Muscle of arm (tissue), 14 donors: Measurements from ENCODE around the gene PCDHGB4. TPM values are rescaled to one million over a fixed set of nuclear protein-coding genes. Genes with fewer than 3 reads are reported as not detected.
"Not testable (repeated sequence)": the region's sequence is repeated elsewhere in the genome, so short reads cannot be mapped to it uniquely, and the experiment has no call there.

Source experiments
- DNase-seq: peaks from one replicate; pipeline ENCODE4 v3.0.0-alpha.2; 2013
- long read RNA-seq, 11 donors: transcript quantifications; one replicate each; lab custom pipeline, GENCODE V29; 2026
- polyA plus RNA-seq, 12 donors: library from polyadenylated mRNA; unstranded; fragments of 120-200 nt; gene quantifications; one replicate each; pipeline ENCODE4 v1.2.1, GENCODE V29; 2013; ENCODE audit not compliant: insufficient read length in 12 of 12

The PCDHGB4 gene
- polyA plus RNA-seq = 1 to 10 TPM in 11 of 12 donors, not detected in 1; 1.9 to 3.5 (median 2.3) TPM
- long read RNA-seq, donor 1, full-length matches to known transcripts = 2 of 2 reads
- long read RNA-seq, donor 1, partial matches to known transcripts = 0 of 2 reads
- long read RNA-seq, donor 1, other reads (novel, unspliced or antisense) = 0 of 2 reads
- long read RNA-seq, donor 2 = 0 reads
- long read RNA-seq, donor 3 = 0 reads
- long read RNA-seq, donor 4 = 0 reads
- long read RNA-seq, donor 5 = 0 reads
- long read RNA-seq, donor 6, full-length matches to known transcripts = 1 of 1 reads
- long read RNA-seq, donor 6, partial matches to known transcripts = 0 of 1 reads
- long read RNA-seq, donor 6, other reads (novel, unspliced or antisense) = 0 of 1 reads
- long read RNA-seq, donor 7, full-length matches to known transcripts = 1 of 1 reads
- long read RNA-seq, donor 7, partial matches to known transcripts = 0 of 1 reads
- long read RNA-seq, donor 7, other reads (novel, unspliced or antisense) = 0 of 1 reads
- long read RNA-seq, donor 8, full-length matches to known transcripts = 3 of 3 reads
- long read RNA-seq, donor 8, partial matches to known transcripts = 0 of 3 reads
- long read RNA-seq, donor 8, other reads (novel, unspliced or antisense) = 0 of 3 reads
- long read RNA-seq, donor 9, full-length matches to known transcripts = 1 of 1 reads
- long read RNA-seq, donor 9, partial matches to known transcripts = 0 of 1 reads
- long read RNA-seq, donor 9, other reads (novel, unspliced or antisense) = 0 of 1 reads
- long read RNA-seq, donor 10 = 0 reads
- long read RNA-seq, donor 11, full-length matches to known transcripts = 1 of 1 reads
- long read RNA-seq, donor 11, partial matches to known transcripts = 0 of 1 reads
- long read RNA-seq, donor 11, other reads (novel, unspliced or antisense) = 0 of 1 reads

- not testable (repeated sequence) for DNase-seq
These were observed at the start of gene PCDHGB4 for GRCh38 chr5:141387557-141388311. PCDHGB4 (plus strand) TSS chr5:141387698; CDS start chr5:141387885, 187 bp downstream.

- DNase-seq = peak; percentile 30
These were observed 48.8 kb upstream of the PCDHGB4 start, which contains the start of gene PCDHGA2 for GRCh38 chr5:141338538-141339306. PCDHGA2 (plus strand) TSS chr5:141338760.

- not testable (repeated sequence) for DNase-seq
These were observed 46.6 kb upstream of the PCDHGB4 start for GRCh38 chr5:141340781-141341354.

- no peak for DNase-seq
These were observed 44.7 kb upstream of the PCDHGB4 start for GRCh38 chr5:141342773-141343172.

- no peak for DNase-seq
These were observed 44.1 kb upstream of the PCDHGB4 start, which contains the start of gene PCDHGA3 for GRCh38 chr5:141343242-141343952. PCDHGA3 (plus strand) TSS chr5:141343829; CDS start chr5:141344034, 205 bp downstream.

- DNase-seq = no peak
These were observed 43.5 kb upstream of the PCDHGB4 start for GRCh38 chr5:141343953-141344463.

- DNase-seq = no peak
These were observed 42.2 kb upstream of the PCDHGB4 start for GRCh38 chr5:141345327-141345726.

- DNase-seq = not testable (repeated sequence)
These were observed 41.5 kb upstream of the PCDHGB4 start for GRCh38 chr5:141346017-141346416.

- DNase-seq = no peak
These were observed 37.4 kb upstream of the PCDHGB4 start, which contains the start of gene PCDHGB1 for GRCh38 chr5:141349917-141350619. PCDHGB1 (plus strand) TSS chr5:141350099; CDS start chr5:141350261, 162 bp downstream.

- DNase-seq = no peak
These were observed 35.9 kb upstream of the PCDHGB4 start for GRCh38 chr5:141351591-141351990.

- no peak for DNase-seq
These were observed 32.5 kb upstream of the PCDHGB4 start, which contains the start of gene PCDHGA4 for GRCh38 chr5:141354900-141355469. PCDHGA4 (plus strand) TSS chr5:141355021; CDS start chr5:141355108, 87 bp downstream.

GRCh38 chr5:141355641-141356040, 31.9 kb upstream of the PCDHGB4 start:
- no peak for DNase-seq

GRCh38 chr5:141356133-141356532, 31.4 kb upstream of the PCDHGB4 start:
- no peak for DNase-seq

- DNase-seq = no peak
These were observed 30.5 kb upstream of the PCDHGB4 start for GRCh38 chr5:141356950-141357349.

- DNase-seq = no peak
These were observed 27.6 kb upstream of the PCDHGB4 start, which contains the start of gene PCDHGB2 for GRCh38 chr5:141359790-141360426. PCDHGB2 (plus strand) TSS chr5:141359994; CDS start chr5:141360136, 142 bp downstream.

- no peak for DNase-seq
These were observed 26.8 kb upstream of the PCDHGB4 start for GRCh38 chr5:141360685-141361084.

GRCh38 chr5:141362719-141363118, 24.8 kb upstream of the PCDHGB4 start:
- DNase-seq = no peak
